ENCODE measurements around the gene MAP10. TPM values are rescaled to one million over a fixed set of nuclear protein-coding genes. Genes with fewer than 3 reads are reported as not detected.

Gene MAP10
- total and polyA plus RNA-seq, 2 experiments from 2014 or later = 2.9 to 3.3 TPM

DNA sequence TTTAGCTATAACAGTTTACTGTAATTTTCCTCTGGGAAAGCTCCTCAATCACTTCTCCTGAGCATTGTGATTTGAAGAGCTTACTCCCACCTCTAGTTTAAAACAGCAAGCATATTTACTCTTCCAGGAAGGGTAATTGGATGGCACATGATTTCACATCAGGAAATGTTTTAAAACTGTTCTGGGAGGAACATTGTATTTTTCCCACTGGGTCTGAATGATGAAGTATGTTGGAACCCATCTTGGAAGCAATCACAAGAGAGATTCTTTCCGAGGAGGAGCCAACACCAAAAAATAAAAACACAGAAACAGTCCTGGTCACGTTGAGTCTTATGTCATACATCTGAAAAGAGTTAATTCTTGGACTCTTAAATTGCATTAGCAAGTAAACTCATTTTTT, 17.3 kb downstream of the MAP10 start:
- no peak overlapping the region for H3K4me2 ChIP-seq
- no peaks in the 10 kb centered on the region for H3F3A ChIP-seq (replicated peaks; ENCODE audit: low read depth)
- H3K36me3 ChIP-seq (ENCODE audit: insufficient read depth) = no peaks in the 10 kb centered on the region
- Mint-ChIP-seq H3K9me3 (no peaks in the 10 kb centered on the region), H3K4me1 (no peaks in the 10 kb centered on the region), H3K36me3 (ENCODE audit: low read depth) (no peaks in the 10 kb centered on the region), H3K27ac (no peak overlapping the region), H3K27me3 (ENCODE audit: insufficient read depth, low read depth, poor library complexity) (no peaks in the 10 kb centered on the region), H3K4me3 (no peak overlapping the region)
- H3K27ac ChIP-seq (ENCODE audit: low read depth) = no peak overlapping the region
- no peak for ATAC-seq
- no peaks in the 10 kb centered on the region for H3K9me2 ChIP-seq (ENCODE audit: insufficient read depth)
- no peaks in the 10 kb centered on the region for H3K4me1 ChIP-seq (ENCODE audit: insufficient read depth)
- H3K27me3 ChIP-seq (ENCODE audit: insufficient read depth) = no peaks in the 10 kb centered on the region
- no peak for TF ChIP-seq JUNB (IDR thresholded peaks at IDR 0.05; ENCODE audit: unreplicated experiment)
- TF ChIP-seq, protein P1, sequence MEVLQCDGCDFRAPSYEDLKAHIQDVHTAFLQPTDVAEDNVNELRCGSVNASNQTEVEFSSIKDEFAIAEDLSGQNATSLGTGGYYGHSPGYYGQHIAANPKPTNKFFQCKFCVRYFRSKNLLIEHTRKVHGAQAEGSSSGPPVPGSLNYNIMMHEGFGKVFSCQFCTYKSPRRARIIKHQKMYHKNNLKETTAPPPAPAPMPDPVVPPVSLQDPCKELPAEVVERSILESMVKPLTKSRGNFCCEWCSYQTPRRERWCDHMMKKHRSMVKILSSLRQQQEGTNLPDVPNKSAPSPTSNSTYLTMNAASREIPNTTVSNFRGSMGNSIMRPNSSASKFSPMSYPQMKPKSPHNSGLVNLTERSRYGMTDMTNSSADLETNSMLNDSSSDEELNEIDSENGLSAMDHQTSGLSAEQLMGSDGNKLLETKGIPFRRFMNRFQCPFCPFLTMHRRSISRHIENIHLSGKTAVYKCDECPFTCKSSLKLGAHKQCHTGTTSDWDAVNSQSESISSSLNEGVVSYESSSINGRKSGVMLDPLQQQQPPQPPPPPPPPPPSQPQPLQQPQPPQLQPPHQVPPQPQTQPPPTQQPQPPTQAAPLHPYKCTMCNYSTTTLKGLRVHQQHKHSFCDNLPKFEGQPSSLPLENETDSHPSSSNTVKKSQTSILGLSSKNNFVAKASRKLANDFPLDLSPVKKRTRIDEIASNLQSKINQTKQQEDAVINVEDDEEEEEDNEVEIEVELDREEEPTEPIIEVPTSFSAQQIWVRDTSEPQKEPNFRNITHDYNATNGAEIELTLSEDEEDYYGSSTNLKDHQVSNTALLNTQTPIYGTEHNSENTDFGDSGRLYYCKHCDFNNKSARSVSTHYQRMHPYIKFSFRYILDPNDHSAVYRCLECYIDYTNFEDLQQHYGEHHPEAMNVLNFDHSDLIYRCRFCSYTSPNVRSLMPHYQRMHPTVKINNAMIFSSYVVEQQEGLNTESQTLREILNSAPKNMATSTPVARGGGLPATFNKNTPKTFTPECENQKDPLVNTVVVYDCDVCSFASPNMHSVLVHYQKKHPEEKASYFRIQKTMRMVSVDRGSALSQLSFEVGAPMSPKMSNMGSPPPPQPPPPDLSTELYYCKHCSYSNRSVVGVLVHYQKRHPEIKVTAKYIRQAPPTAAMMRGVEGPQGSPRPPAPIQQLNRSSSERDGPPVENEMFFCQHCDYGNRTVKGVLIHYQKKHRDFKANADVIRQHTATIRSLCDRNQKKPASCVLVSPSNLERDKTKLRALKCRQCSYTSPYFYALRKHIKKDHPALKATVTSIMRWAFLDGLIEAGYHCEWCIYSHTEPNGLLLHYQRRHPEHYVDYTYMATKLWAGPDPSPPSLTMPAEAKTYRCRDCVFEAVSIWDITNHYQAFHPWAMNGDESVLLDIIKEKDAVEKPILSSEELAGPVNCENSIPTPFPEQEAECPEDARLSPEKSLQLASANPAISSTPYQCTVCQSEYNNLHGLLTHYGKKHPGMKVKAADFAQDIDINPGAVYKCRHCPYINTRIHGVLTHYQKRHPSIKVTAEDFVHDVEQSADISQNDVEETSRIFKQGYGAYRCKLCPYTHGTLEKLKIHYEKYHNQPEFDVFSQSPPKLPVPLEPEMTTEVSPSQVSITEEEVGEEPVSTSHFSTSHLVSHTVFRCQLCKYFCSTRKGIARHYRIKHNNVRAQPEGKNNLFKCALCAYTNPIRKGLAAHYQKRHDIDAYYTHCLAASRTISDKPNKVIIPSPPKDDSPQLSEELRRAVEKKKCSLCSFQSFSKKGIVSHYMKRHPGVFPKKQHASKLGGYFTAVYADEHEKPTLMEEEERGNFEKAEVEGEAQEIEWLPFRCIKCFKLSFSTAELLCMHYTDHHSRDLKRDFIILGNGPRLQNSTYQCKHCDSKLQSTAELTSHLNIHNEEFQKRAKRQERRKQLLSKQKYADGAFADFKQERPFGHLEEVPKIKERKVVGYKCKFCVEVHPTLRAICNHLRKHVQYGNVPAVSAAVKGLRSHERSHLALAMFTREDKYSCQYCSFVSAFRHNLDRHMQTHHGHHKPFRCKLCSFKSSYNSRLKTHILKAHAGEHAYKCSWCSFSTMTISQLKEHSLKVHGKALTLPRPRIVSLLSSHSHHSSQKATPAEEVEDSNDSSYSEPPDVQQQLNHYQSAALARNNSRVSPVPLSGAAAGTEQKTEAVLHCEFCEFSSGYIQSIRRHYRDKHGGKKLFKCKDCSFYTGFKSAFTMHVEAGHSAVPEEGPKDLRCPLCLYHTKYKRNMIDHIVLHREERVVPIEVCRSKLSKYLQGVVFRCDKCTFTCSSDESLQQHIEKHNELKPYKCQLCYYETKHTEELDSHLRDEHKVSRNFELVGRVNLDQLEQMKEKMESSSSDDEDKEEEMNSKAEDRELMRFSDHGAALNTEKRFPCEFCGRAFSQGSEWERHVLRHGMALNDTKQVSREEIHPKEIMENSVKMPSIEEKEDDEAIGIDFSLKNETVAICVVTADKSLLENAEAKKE (CRISPR knock-in tag; IDR thresholded peaks at IDR 0.05) = no peak
- no peak for TF ChIP-seq REST (IDR thresholded peaks at IDR 0.05; ENCODE audit: unreplicated experiment)
- TF ChIP-seq EZH2 (IDR thresholded peaks at IDR 0.05; ENCODE audit: low read depth, unreplicated experiment) = no peak
- H2AFZ ChIP-seq = no peak overlapping the region
- H3K79me2 ChIP-seq (replicated peaks; ENCODE audit: insufficient read depth) = no peaks in the 10 kb centered on the region
- H4K20me1 ChIP-seq (replicated peaks; ENCODE audit: insufficient read depth) = no peaks in the 10 kb centered on the region
- no peak overlapping the region for H3K4me3 ChIP-seq
- no peak for DNase-seq (ENCODE audit: low spot score)

Measured in GM23338 (cell line).